ENCODE measurements around the gene CAMTA1. TPM values are rescaled to one million over a fixed set of nuclear protein-coding genes. Genes with fewer than 3 reads are reported as not detected.

The CAMTA1 gene
- total and polyA plus RNA-seq, 8 donors = 13.0 to 54.2 (median 23.6) TPM

DNA sequence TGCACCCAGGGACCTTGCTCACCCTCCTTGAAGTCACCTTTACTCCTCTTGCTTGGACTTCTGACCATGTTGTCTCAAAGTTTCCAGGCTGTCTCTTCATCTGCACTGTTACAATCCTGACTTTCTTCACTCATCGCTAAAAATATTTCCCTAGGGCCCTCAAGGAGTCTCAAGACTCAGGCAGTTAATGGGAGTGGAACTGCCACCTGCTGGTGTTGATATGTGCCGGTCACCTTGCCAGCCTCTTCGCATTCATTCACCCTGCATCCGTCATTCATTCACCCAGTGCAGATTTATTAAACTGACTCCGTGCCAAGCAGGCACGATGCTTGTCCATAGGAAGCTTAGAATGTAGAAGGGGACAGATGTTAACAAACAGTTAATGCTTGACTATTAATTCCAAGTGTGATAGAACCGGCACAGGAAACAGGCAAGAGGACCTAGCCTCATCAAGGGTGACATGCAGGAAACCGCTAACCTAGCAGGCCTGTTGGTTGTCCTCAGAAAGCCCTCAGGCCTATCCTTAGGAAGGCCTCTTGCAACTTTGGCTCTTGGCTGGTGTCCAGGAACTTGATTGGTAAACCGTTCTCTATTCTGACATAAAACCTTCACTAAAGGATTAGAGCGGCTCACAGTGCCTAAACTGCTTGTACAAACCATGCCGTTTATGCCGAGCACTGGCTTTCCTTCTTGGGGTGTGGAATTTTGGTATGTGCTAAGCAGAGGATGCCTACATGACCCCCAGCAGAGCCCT is 342.2 kb downstream of the CAMTA1 start:
- Histone ChIP-seq H3K36me3 (no peaks in the 10 kb centered on the region), H3K4me1 (no peaks in the 10 kb centered on the region), H3K27me3 (no peaks in the 10 kb centered on the region), H3K9me3 (no peaks in the 10 kb centered on the region), H3K27ac (no peak overlapping the region), H3K4me3 (no peak overlapping the region)
- 69 to 74% methylated on average over 12 of the region's 12 CpGs for WGBS, 2 donors
- ATAC-seq = no peak
- no peak for FAIRE-seq
- TF ChIP-seq, protein P1, sequence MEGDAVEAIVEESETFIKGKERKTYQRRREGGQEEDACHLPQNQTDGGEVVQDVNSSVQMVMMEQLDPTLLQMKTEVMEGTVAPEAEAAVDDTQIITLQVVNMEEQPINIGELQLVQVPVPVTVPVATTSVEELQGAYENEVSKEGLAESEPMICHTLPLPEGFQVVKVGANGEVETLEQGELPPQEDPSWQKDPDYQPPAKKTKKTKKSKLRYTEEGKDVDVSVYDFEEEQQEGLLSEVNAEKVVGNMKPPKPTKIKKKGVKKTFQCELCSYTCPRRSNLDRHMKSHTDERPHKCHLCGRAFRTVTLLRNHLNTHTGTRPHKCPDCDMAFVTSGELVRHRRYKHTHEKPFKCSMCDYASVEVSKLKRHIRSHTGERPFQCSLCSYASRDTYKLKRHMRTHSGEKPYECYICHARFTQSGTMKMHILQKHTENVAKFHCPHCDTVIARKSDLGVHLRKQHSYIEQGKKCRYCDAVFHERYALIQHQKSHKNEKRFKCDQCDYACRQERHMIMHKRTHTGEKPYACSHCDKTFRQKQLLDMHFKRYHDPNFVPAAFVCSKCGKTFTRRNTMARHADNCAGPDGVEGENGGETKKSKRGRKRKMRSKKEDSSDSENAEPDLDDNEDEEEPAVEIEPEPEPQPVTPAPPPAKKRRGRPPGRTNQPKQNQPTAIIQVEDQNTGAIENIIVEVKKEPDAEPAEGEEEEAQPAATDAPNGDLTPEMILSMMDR (IDR thresholded peaks at IDR 0.05) = no peak
- no peak for DNase-seq
- intact Hi-C loops (cut with DNase I) = no loop called here

DNA sequence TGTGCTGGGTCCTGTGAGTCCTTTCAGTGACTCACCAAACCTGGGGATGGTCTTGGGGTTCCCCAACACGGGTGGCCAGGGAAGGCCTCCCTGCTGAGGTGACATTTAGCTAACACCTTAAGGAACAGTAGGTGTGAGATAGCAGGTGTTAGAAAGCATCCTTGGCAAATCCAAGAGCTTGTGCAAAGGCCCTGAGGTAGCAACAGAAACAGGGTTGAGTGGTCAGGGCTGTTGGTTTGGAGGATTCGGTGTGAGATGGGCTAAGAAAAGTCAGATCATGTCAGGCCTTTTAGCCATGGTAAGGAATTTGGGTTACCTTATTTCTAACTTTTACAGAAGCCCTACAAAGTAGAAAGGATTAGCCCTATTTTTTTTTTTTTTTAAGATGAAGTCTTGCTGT is 343.0 kb downstream of the CAMTA1 start:
- Histone ChIP-seq H3K4me1 (no peaks in the 10 kb centered on the region), H3K9me3 (no peaks in the 10 kb centered on the region), H3K27ac (no peak overlapping the region), H3K4me3 (no peak overlapping the region), H3K36me3 (no peaks in the 10 kb centered on the region), H3K27me3 (no peaks in the 10 kb centered on the region)
- TF ChIP-seq, protein P1 (IDR thresholded peaks at IDR 0.05) = no peak
- ATAC-seq (no peak), FAIRE-seq (no peak), DNase-seq (no peak)
- intact Hi-C loops (cut with DNase I) = no loop called here
- 84 to 87% methylated on average over 2 of the region's 2 CpGs for WGBS, 2 donors

DNA sequence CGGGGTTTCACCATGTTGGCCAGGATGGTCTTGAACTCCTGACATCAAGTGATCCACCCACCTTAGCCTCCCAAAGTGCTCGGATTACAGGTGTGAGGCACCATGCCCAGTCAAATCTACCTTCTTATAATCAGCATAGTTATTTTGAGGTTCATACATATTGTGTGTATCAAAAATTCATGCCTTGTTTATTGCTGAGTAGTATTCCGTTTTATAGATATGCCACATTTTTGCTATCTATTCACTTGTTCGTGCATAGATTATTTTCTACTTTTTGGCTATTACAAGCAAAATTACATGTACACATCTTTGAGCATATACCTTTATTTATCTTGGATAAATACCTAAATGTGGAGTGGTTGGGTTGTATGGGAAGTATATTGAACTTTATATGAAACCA is 344.9 kb downstream of the CAMTA1 start:
- Histone ChIP-seq H3K27me3 (no peaks in the 10 kb centered on the region), H3K9me3 (no peaks in the 10 kb centered on the region), H3K27ac (no peak overlapping the region), H3K4me3 (no peak overlapping the region), H3K36me3 (no peaks in the 10 kb centered on the region), H3K4me1 (no peaks in the 10 kb centered on the region)
- ATAC-seq (no peak), FAIRE-seq (no peak), DNase-seq (no peak)
- intact Hi-C loops (cut with DNase I) = no loop called here
- TF ChIP-seq, protein P1 (IDR thresholded peaks at IDR 0.05) = no peak
- 75 to 87% methylated on average over 4 of the region's 4 CpGs for WGBS, 2 donors

DNA sequence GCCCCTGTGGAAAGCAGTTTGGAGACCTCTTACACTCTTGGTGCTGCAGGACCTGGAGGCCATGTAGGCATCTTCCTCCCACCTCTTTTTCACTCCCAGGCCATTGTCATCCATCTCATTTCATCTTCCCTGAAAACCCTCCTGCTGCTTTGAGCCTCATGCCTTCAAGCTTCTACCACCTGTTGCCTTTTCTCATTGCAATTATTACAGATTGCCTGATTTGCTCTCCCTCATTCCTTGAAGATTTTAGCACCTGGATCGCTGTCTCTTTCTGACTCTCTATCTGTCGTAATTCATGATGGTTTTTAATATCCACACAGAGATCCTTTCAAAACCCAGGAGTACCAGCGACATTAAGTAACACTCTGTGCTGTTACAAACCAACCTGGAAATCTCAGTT is 350.2 kb downstream of the CAMTA1 start:
- 82 to 84% methylated on average over 3 of the region's 3 CpGs for WGBS, 2 donors

More for the DNA sequence above, 350.2 kb downstream of the CAMTA1 start:
- Histone ChIP-seq H3K36me3 (no peaks in the 10 kb centered on the region), H3K4me1 (no peaks in the 10 kb centered on the region), H3K27me3 (no peaks in the 10 kb centered on the region), H3K4me3 (no peak overlapping the region), H3K9me3 (no peaks in the 10 kb centered on the region), H3K27ac (no peak overlapping the region)
- no peak for ATAC-seq
- no peak for DNase-seq
- intact Hi-C loops (cut with DNase I) = no loop called here
- FAIRE-seq = no peak
- TF ChIP-seq, protein P1 (IDR thresholded peaks at IDR 0.05) = no peak
